Upper lobe of right lung (tissue), 1 donor: Measurements from ENCODE around the gene NHP2. TPM values are rescaled to one million over a fixed set of nuclear protein-coding genes. Genes with fewer than 3 reads are reported as not detected.

Experiments
- ATAC-seq: fragments of 200-7000 bp; cut with Tn5 transposase; one replicate; pipeline ENCODE4 v1.9.1; 2020; ENCODE audit warnings: mild to moderate bottlenecking, moderate library complexity
- DNase-seq: peaks from one replicate; pipeline ENCODE4 v3.0.0-alpha.2; 2020
- H3K27ac ChIP-seq: fragments of 200-600 bp; one replicate; pipeline ENCODE4 v1.8.0; 2022
- H3K27me3 ChIP-seq: fragments of 200-600 bp; one replicate; pipeline ENCODE4 v1.8.0; 2022; ENCODE audit warnings: mild to moderate bottlenecking
- H3K36me3 ChIP-seq: fragments of 200-600 bp; one replicate; pipeline ENCODE4 v1.8.0; 2022
- H3K4me1 ChIP-seq: fragments of 200-600 bp; one replicate; pipeline ENCODE4 v1.8.0; 2022
- H3K4me3 ChIP-seq: fragments of 200-600 bp; one replicate; pipeline ENCODE4 v1.8.0; 2022; ENCODE audit warnings: mild to moderate bottlenecking
- H3K9me3 ChIP-seq: fragments of 200-600 bp; one replicate; pipeline ENCODE4 v1.8.0; 2022
- CTCF ChIP-seq: fragments of 200-600 bp; IDR thresholded peaks from one replicate; pipeline ENCODE4 v1.8.0; 2022; ENCODE audit warnings: antibody characterized with exemption
- intact Hi-C: fragments of 100-400 bp; cut with DNase I; formaldehyde crosslinking; loops from one replicate; pipeline ENCODE4 v1.11.0; 2022
- total RNA-seq: library from RNA; stranded (reverse); fragmentation: NEBNext Ultra II Directional; extraction: Animal tissue kit (Norgen Biotek cat#: 25700); gene quantifications from one replicate; pipeline ENCODE4 v1.2.1, GENCODE V29; 2021
- donor health status: DM: no; HTN: yes; CAD: no; lungs with severe emphysema.

The NHP2 gene
- total RNA-seq, 1 donor from 2014 or later: 60.1 TPM

GRCh38 chr5:178170455-178170854, 16.8 kb upstream of the NHP2 start:
- Histone ChIP-seq H3K36me3 (no peaks in the 10 kb centered on the region), H3K4me3 (no peak overlapping the region), H3K4me1 (no peaks in the 10 kb centered on the region), H3K27ac (no peak overlapping the region), H3K9me3 (no peaks in the 10 kb centered on the region), H3K27me3 (peaks cover 9% of the 10 kb centered on the region)
- TF ChIP-seq CTCF: no peak
- DNase-seq (no peak), ATAC-seq (no peak)
- intact Hi-C loops: no loop called here

GRCh38 chr5:178165581-178165980, 11.9 kb upstream of the NHP2 start:
- no peaks in the 10 kb centered on the region for H3K36me3 ChIP-seq
- H3K9me3 ChIP-seq: no peaks in the 10 kb centered on the region
- H3K4me1 ChIP-seq: peaks cover 5% of the 10 kb centered on the region
- H3K4me3 ChIP-seq: no peak overlapping the region
- intact Hi-C loops: no loop called here
- TF ChIP-seq CTCF: no peak
- no peak overlapping the region for H3K27ac ChIP-seq
- ATAC-seq (no peak), DNase-seq (no peak)
- peaks cover 20% of the 10 kb centered on the region for H3K27me3 ChIP-seq

GRCh38 chr5:178163772-178164735, 10.4 kb upstream of the NHP2 start:
- H3K36me3 ChIP-seq: no peaks in the 10 kb centered on the region
- ATAC-seq (peak; percentile 100), DNase-seq (peak; percentile 92)
- no peaks in the 10 kb centered on the region for H3K9me3 ChIP-seq
- no peak overlapping the region for H3K4me3 ChIP-seq
- intact Hi-C loops: loop anchor here (5.0 kb wide), 1 partner anchor 87 kb away; no protein-coding TSS in a partner anchor
- no peak overlapping the region for H3K27ac ChIP-seq
- peak; percentile 100 for TF ChIP-seq CTCF
- peaks cover 5% of the 10 kb centered on the region for H3K4me1 ChIP-seq
- H3K27me3 ChIP-seq: peaks cover 20% of the 10 kb centered on the region

GRCh38 chr5:178162481-178162880, 8.8 kb upstream of the NHP2 start:
- Histone ChIP-seq H3K9me3 (no peaks in the 10 kb centered on the region), H3K27ac (no peak overlapping the region), H3K27me3 (peaks cover 20% of the 10 kb centered on the region), H3K4me1 (peaks cover 5% of the 10 kb centered on the region), H3K36me3 (no peaks in the 10 kb centered on the region), H3K4me3 (no peak overlapping the region)
- no peak for ATAC-seq
- DNase-seq: no peak
- TF ChIP-seq CTCF: no peak
- intact Hi-C loops: loop anchor here (5.0 kb wide), 1 partner anchor 85 kb away; no protein-coding TSS in a partner anchor

GRCh38 chr5:178160176-178160575, 6.5 kb upstream of the NHP2 start:
- no peak for TF ChIP-seq CTCF
- Histone ChIP-seq H3K4me1 (peaks cover 5% of the 10 kb centered on the region), H3K36me3 (no peaks in the 10 kb centered on the region), H3K4me3 (no peak overlapping the region), H3K9me3 (no peaks in the 10 kb centered on the region), H3K27ac (no peak overlapping the region), H3K27me3 (peaks cover 8% of the 10 kb centered on the region)
- no peak for DNase-seq
- no peak for ATAC-seq
- intact Hi-C loops: loop anchor here (5.0 kb wide), 1 partner anchor 83 kb away; no protein-coding TSS in a partner anchor
